Ascending aorta (tissue), 2 donors: ENCODE measurements around the gene PPP1R16B. TPM values are rescaled to one million over a fixed set of nuclear protein-coding genes. Genes with fewer than 3 reads are reported as not detected.

Experiments used
- DNase-seq, 2 donors: peaks; one replicate each; pipeline ENCODE4 v3.0.0-alpha.2; 2019; ENCODE audit warnings: low spot score in 2 of 2
- H3K27ac ChIP-seq, 2 donors: fragments of 200-600 bp; sonication (generic); one replicate each; pipeline ENCODE4 v1.5.1; 2016 to 2017; ENCODE audit warnings: mild to moderate bottlenecking in 1 of 2
- H3K27me3 ChIP-seq: fragments of 200-600 bp; sonication (generic); one replicate; pipeline ENCODE4 v1.5.1; 2017
- H3K36me3 ChIP-seq, 2 donors: fragments of 200-600 bp; sonication (generic); one replicate each; pipeline ENCODE4 v1.5.1; 2016
- H3K4me1 ChIP-seq, 2 donors: fragments of 200-600 bp; sonication (generic); one replicate each; pipeline ENCODE4 v1.5.1; 2016 to 2017; ENCODE audit warnings: mild to moderate bottlenecking in 1 of 2
- H3K4me3 ChIP-seq, 2 donors: fragments of 200-600 bp; sonication (generic); one replicate each; pipeline ENCODE4 v1.5.1; 2016 to 2017; ENCODE audit warnings: mild to moderate bottlenecking in 1 of 2
- H3K9me3 ChIP-seq, 2 donors: fragments of 200-600 bp; sonication (generic); one replicate each; pipeline ENCODE4 v1.5.1; 2016
- intact Hi-C: fragments of 100-400 bp; cut with DNase I; formaldehyde crosslinking; loops from one replicate; pipeline ENCODE4 v1.15.1; 2023
- total RNA-seq: library from RNA; depleted of rRNA; stranded (reverse); fragments of >200 nt; gene quantifications from one replicate; pipeline ENCODE4 v1.1.0, GENCODE V29; 2016
- TF ChIP-seq, protein P1 (sequence below), 3 experiments: fragments of 200-600 bp in 2 of 3; fragments of 450-650 bp in 1 of 3; sonication (generic) in 2 of 3; IDR thresholded peaks; one replicate each; pipeline ENCODE4 v1.5.1; 2016 to 2019; ENCODE audit warnings: antibody characterized with exemption in 3 of 3, mild to moderate bottlenecking in 1 of 3, moderate library complexity in 1 of 3

Gene PPP1R16B
- total RNA-seq, 1 donor from 2014 or later: 26.4 TPM

DNA sequence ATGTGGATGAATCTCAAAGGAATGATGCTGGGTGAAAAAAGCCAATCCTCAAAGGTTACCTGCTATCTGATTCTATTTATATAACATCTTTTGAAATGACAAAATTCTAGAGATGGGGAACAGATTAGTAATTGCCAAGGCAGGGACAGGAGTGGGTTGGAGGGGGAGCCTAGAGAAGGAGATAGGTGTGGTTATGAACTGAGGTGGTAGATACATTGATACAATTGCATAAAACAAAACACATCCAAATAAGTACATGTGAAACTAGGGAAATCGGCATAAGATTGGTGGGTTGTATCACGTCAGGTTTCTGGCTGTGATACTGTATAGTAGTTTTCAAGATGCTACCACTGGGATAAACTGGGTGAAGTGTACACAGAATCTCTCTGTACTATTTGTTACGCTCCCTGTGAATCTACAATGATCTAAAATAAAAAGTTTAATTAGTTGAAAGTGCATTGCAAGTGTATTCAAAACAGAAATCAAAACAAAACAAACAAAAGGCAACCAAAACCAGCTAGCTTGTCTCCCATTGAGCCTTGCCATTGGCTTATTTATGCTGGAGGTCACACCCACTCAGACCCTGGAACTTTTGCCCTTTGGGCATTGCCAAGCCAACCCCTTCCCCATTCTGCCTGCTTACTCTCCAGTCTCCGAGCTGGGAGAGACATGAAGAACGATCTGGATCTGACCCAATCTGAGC is 27.8 kb downstream of the PPP1R16B start:
- Histone ChIP-seq H3K27me3 (no peaks in the 10 kb centered on the region), H3K9me3 (no peaks in the 10 kb centered on the region), H3K27ac (no peak overlapping the region), H3K4me1 (no peaks in the 10 kb centered on the region), H3K4me3 (no peak overlapping the region), H3K36me3 (no peaks in the 10 kb centered on the region)
- DNase-seq: no peak
- TF ChIP-seq, protein P1, sequence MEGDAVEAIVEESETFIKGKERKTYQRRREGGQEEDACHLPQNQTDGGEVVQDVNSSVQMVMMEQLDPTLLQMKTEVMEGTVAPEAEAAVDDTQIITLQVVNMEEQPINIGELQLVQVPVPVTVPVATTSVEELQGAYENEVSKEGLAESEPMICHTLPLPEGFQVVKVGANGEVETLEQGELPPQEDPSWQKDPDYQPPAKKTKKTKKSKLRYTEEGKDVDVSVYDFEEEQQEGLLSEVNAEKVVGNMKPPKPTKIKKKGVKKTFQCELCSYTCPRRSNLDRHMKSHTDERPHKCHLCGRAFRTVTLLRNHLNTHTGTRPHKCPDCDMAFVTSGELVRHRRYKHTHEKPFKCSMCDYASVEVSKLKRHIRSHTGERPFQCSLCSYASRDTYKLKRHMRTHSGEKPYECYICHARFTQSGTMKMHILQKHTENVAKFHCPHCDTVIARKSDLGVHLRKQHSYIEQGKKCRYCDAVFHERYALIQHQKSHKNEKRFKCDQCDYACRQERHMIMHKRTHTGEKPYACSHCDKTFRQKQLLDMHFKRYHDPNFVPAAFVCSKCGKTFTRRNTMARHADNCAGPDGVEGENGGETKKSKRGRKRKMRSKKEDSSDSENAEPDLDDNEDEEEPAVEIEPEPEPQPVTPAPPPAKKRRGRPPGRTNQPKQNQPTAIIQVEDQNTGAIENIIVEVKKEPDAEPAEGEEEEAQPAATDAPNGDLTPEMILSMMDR (IDR thresholded peaks at IDR 0.05): no peak
- intact Hi-C loops: no loop called here

DNA sequence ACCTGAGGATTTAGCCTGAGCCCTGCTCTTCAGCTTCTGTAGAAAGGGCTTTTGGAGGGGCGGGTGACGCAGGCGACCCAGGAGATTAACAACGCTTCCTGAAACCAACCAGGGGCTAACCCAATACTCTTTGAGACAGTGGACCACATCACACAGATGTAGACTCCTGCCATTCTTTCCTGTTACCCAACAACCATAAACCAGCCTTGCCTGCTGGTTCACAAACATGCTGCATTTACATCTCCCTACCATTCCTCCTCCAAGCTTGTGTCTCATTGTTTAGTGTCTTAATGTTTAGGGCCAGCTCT is 28.3 kb downstream of the PPP1R16B start:
- no peak overlapping the region for H3K4me3 ChIP-seq
- TF ChIP-seq, protein P1 (IDR thresholded peaks at IDR 0.05): no peak
- H3K27ac ChIP-seq: no peak overlapping the region
- H3K4me1 ChIP-seq: no peaks in the 10 kb centered on the region
- DNase-seq: no peak
- no peaks in the 10 kb centered on the region for H3K27me3 ChIP-seq
- H3K36me3 ChIP-seq: no peaks in the 10 kb centered on the region
- intact Hi-C loops: no loop called here
- H3K9me3 ChIP-seq: no peaks in the 10 kb centered on the region

DNA sequence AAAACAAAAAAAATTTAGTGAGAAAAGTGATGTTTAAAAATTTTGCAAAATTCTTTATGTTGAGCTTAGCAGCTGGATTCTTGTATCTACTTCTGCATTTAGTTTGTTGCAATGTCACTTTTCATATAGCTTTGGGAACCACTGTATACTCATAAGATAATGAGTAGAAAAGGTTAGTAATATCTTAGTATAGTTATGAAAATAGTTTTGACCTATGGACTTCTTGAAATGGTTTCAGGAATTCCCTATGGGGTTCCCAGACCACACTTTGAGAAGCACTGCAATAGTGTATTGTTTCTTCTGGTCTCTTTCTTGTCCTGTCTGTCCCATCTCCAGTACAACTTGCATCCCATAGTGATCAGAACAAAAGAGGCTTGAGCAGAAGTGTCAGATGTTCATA is 29.4 kb downstream of the PPP1R16B start:
- TF ChIP-seq, protein P1 (IDR thresholded peaks at IDR 0.05): no peak
- H3K36me3 ChIP-seq: no peaks in the 10 kb centered on the region
- H3K27me3 ChIP-seq: no peaks in the 10 kb centered on the region
- no peaks in the 10 kb centered on the region for H3K9me3 ChIP-seq
- no peak overlapping the region for H3K27ac ChIP-seq
- no peaks in the 10 kb centered on the region for H3K4me1 ChIP-seq
- no peak overlapping the region for H3K4me3 ChIP-seq
- DNase-seq: no peak
- intact Hi-C loops: no loop called here

DNA sequence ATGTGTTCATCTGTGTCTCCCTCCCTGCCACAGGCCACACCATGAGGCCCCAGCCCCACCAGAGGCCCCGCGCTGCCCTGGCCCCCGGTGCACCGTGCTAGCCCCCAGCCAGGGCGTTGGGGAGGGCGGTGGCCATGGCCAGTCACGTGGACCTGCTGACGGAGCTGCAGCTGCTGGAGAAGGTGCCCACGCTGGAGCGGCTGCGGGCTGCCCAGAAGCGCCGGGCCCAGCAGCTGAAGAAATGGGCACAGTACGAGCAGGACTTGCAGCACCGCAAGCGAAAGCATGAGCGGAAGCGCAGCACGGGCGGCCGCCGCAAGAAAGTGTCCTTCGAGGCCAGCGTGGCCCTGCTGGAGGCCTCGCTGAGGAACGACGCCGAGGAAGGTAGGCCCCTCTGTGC is 30.3 kb downstream of the PPP1R16B start:
- H3K27ac ChIP-seq: no peak overlapping the region
- no peaks in the 10 kb centered on the region for H3K36me3 ChIP-seq
- no peaks in the 10 kb centered on the region for H3K9me3 ChIP-seq
- no peak for DNase-seq
- TF ChIP-seq, protein P1 (IDR thresholded peaks at IDR 0.05): no peak
- intact Hi-C loops: no loop called here
- no peaks in the 10 kb centered on the region for H3K4me1 ChIP-seq
- no peaks in the 10 kb centered on the region for H3K27me3 ChIP-seq
- H3K4me3 ChIP-seq: no peak overlapping the region

DNA sequence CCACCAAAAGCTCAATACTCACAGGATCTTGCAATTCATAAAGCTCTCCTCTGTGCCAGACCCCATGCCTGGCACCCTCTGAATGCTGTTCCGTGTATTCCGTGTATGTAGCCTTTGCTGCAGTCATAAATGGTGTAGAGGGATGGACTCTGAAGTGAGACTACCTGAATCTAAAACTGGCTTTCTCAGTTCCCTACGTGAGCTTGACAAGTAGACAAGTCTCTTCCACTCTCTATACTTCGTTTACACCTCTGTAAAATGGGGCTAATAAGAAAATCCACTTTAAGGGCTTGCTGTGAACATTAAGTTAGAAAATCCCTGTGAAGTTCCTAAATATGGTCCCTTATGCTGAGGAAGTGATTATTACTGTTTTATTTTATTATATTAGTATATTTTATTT is 31.5 kb downstream of the PPP1R16B start:
- intact Hi-C loops: no loop called here
- H3K27ac ChIP-seq: no peak overlapping the region
- H3K27me3 ChIP-seq: no peaks in the 10 kb centered on the region
- H3K36me3 ChIP-seq: no peaks in the 10 kb centered on the region
- H3K4me3 ChIP-seq: no peak overlapping the region
- no peaks in the 10 kb centered on the region for H3K9me3 ChIP-seq
- DNase-seq: no peak
- TF ChIP-seq, protein P1 (IDR thresholded peaks at IDR 0.05): no peak
- H3K4me1 ChIP-seq: no peaks in the 10 kb centered on the region

DNA sequence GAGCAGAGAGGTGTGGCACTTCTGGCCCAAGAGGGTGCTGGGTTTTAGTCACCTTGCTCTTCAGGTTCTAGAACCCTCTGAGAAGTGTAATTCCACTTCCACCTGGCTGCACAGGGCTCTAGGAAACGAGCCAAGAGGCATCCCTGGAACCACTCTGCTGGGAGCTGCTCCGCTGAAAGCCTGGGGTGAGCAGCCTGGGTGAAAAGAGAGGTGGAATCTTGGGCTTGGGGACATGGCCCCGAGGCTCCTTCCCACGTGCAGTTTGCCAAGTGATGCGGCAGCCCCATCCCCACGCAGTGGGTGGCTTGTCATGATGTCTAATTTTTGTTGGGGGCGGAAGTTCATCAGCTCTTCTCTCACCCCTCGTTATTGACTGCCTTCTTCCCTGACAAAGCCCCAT is 32.8 kb downstream of the PPP1R16B start:
- TF ChIP-seq, protein P1 (IDR thresholded peaks at IDR 0.05): no peak
- no peak for DNase-seq
- Histone ChIP-seq H3K9me3 (no peaks in the 10 kb centered on the region), H3K27ac (no peak overlapping the region), H3K4me1 (no peaks in the 10 kb centered on the region), H3K27me3 (no peaks in the 10 kb centered on the region), H3K36me3 (no peaks in the 10 kb centered on the region), H3K4me3 (no peak overlapping the region)
- intact Hi-C loops: no loop called here
